HEK293 (cell line): ENCODE data around the gene KIAA1586.

Experiments
- CTCF ChIA-PET: fragments of 350-600 bp; formaldehyde crosslinking; extraction: SDS; loops from one replicate; lab custom pipeline; 2021; ENCODE audit warnings: antibody characterized with exemption; lab: Yijun Ruan, JAX
- POLR2A ChIA-PET: fragments of 300-600 bp; formaldehyde crosslinking; extraction: SDS; loops from one replicate; lab custom pipeline; 2020; ENCODE audit warnings: antibody characterized with exemption, inconsistent platforms; lab: Yijun Ruan, JAX
- H3K27ac ChIP-seq: fragments of 200-500 bp; sonication (Bioruptor generic); 2 replicates; pipeline ENCODE4 v1.5.1; 2014; ENCODE audit warnings: low read depth, low read length, control low read depth, inconsistent platforms; ENCODE audit errors: extremely low read depth
- H3K36me3 ChIP-seq, 2 experiments: fragments of 200-500 bp in 1 of 2; sonication (Bioruptor generic) in 1 of 2; 1 replicate in 1 of 2; 2 replicates in 1 of 2; pipeline ENCODE4 v1.5.1; 2014 to 2017; ENCODE audit warnings: inconsistent platforms in 2 of 2, low read length in 2 of 2; ENCODE audit not compliant: control insufficient read depth in 2 of 2, insufficient read depth in 1 of 2
- H3K4me1 ChIP-seq: fragments of 200-500 bp; sonication (Bioruptor generic); 2 replicates; pipeline ENCODE4 v1.5.1; 2014; ENCODE audit warnings: mild to moderate bottlenecking, low read length, inconsistent platforms; ENCODE audit not compliant: control insufficient read depth, insufficient read depth
- H3K4me3 ChIP-seq: 2 replicates; pipeline ENCODE4 v1.5.1; 2011; ENCODE audit warnings: low read depth, mild to moderate bottlenecking, control low read depth, low read length, moderate library complexity
- H3K9me3 ChIP-seq: fragments of 200-500 bp; sonication (Bioruptor generic); 2 replicates; pipeline ENCODE4 v1.5.1; 2014; ENCODE audit warnings: low read depth, low read length, inconsistent platforms; ENCODE audit not compliant: control insufficient read depth, insufficient read depth
- GLI4 ChIP-seq: fragments of 450-650 bp; formaldehyde crosslinking; IDR thresholded peaks from 2 replicates; pipeline ENCODE4 v1.5.1; 2016; ENCODE audit warnings: missing biosample characterization, missing genetic modification characterization
- KLF10 ChIP-seq: fragments of 450-650 bp; IDR thresholded peaks from 2 replicates; pipeline ENCODE4 v1.5.1; 2018; ENCODE audit warnings: missing biosample characterization, mild to moderate bottlenecking, missing genetic modification characterization
- KLF7 ChIP-seq: fragments of 450-650 bp; formaldehyde crosslinking; IDR thresholded peaks from 2 replicates; pipeline ENCODE4 v1.5.1; 2016; ENCODE audit warnings: missing biosample characterization, missing genetic modification characterization, borderline replicate concordance
- MYNN ChIP-seq: fragments of 450-650 bp; formaldehyde crosslinking; IDR thresholded peaks from 2 replicates; pipeline ENCODE4 v1.5.1; 2016; ENCODE audit warnings: missing biosample characterization, missing genetic modification characterization, borderline replicate concordance
- SCRT1 ChIP-seq: fragments of 450-650 bp; formaldehyde crosslinking; IDR thresholded peaks from 2 replicates; pipeline ENCODE4 v1.5.1; 2016; ENCODE audit warnings: missing biosample characterization, missing genetic modification characterization, borderline replicate concordance
- TRIM28 ChIP-seq: IDR thresholded peaks from 2 replicates; pipeline ENCODE4 v1.6.1; 2011; ENCODE audit warnings: low read length, control low read depth, borderline replicate concordance
- ZNF155 ChIP-seq: fragments of 450-650 bp; formaldehyde crosslinking; IDR thresholded peaks from 2 replicates; pipeline ENCODE4 v1.5.1; 2016; ENCODE audit warnings: missing biosample characterization, missing genetic modification characterization
- ZNF274 ChIP-seq, 2 experiments: fragments of 200-500 bp in 1 of 2; fragments of 450-650 bp in 1 of 2; sonication (Bioruptor generic) in 1 of 2; formaldehyde crosslinking in 1 of 2; IDR thresholded peaks; 2 replicates each; pipeline versions ENCODE4 v1.5.1 to v1.6.1; 2014 to 2016; ENCODE audit warnings: borderline replicate concordance in 1 of 2, inconsistent platforms in 1 of 2, low read length in 1 of 2, missing biosample characterization in 1 of 2, missing genetic modification characterization in 1 of 2
- ZNF302 ChIP-seq: fragments of 450-650 bp; formaldehyde crosslinking; IDR thresholded peaks from 2 replicates; pipeline ENCODE4 v1.5.1; 2016; ENCODE audit warnings: missing biosample characterization, missing genetic modification characterization, low read depth
- ZNF394 ChIP-seq: fragments of 450-650 bp; formaldehyde crosslinking; IDR thresholded peaks from 2 replicates; pipeline ENCODE4 v1.5.1; 2016; ENCODE audit warnings: missing biosample characterization, missing genetic modification characterization, mild to moderate bottlenecking, moderate library complexity, borderline replicate concordance
- ZNF48 ChIP-seq: fragments of 450-650 bp; formaldehyde crosslinking; IDR thresholded peaks from 2 replicates; pipeline ENCODE4 v1.5.1; 2016; ENCODE audit warnings: missing biosample characterization, missing genetic modification characterization
- ZNF521 ChIP-seq: fragments of 450-650 bp; formaldehyde crosslinking; IDR thresholded peaks from 2 replicates; pipeline ENCODE4 v1.5.1; 2017; ENCODE audit warnings: missing biosample characterization, mild to moderate bottlenecking, missing genetic modification characterization
- ZNF558 ChIP-seq: fragments of 450-650 bp; formaldehyde crosslinking; IDR thresholded peaks from 2 replicates; pipeline ENCODE4 v1.5.1; 2016; ENCODE audit warnings: missing biosample characterization, missing genetic modification characterization
- ZNF561 ChIP-seq: fragments of 450-650 bp; IDR thresholded peaks from 2 replicates; pipeline ENCODE4 v1.5.1; 2018; ENCODE audit warnings: missing biosample characterization, missing genetic modification characterization, borderline replicate concordance
- ZNF571 ChIP-seq: fragments of 450-650 bp; formaldehyde crosslinking; IDR thresholded peaks from 2 replicates; pipeline ENCODE4 v1.5.0; 2017; ENCODE audit warnings: missing biosample characterization, missing genetic modification characterization
- ZNF629 ChIP-seq: fragments of 450-650 bp; formaldehyde crosslinking; IDR thresholded peaks from 2 replicates; pipeline ENCODE4 v1.5.1; 2017; ENCODE audit warnings: missing biosample characterization, missing genetic modification characterization
- ZNF658 ChIP-seq: fragments of 450-650 bp; formaldehyde crosslinking; IDR thresholded peaks from 2 replicates; pipeline ENCODE4; 2016; ENCODE audit warnings: missing biosample characterization, missing genetic modification characterization
- ZNF660 ChIP-seq: fragments of 450-650 bp; IDR thresholded peaks from 2 replicates; pipeline ENCODE4 v1.5.1; 2018; ENCODE audit warnings: missing biosample characterization, mild to moderate bottlenecking, missing genetic modification characterization
- ZNF664 ChIP-seq: fragments of 450-650 bp; formaldehyde crosslinking; IDR thresholded peaks from 2 replicates; pipeline ENCODE4 v1.5.1; 2016; ENCODE audit warnings: missing biosample characterization, missing genetic modification characterization
- ZNF76 ChIP-seq: fragments of 450-650 bp; formaldehyde crosslinking; IDR thresholded peaks from 2 replicates; pipeline ENCODE4; 2016; ENCODE audit warnings: low read depth, missing biosample characterization, missing genetic modification characterization, borderline replicate concordance
- TF ChIP-seq, protein P1 (sequence below): fragments of 450-650 bp; IDR thresholded peaks from 2 replicates; pipeline ENCODE4 v1.5.1; 2018; ENCODE audit warnings: missing biosample characterization, mild to moderate bottlenecking, missing genetic modification characterization
- TF ChIP-seq, protein P2 (sequence below): fragments of 450-650 bp; formaldehyde crosslinking; IDR thresholded peaks from 2 replicates; pipeline ENCODE4 v1.5.1; 2016; ENCODE audit warnings: missing biosample characterization, missing genetic modification characterization
- TF ChIP-seq, protein P3 (sequence below): fragments of 450-650 bp; formaldehyde crosslinking; IDR thresholded peaks from 2 replicates; pipeline ENCODE4 v1.5.1; 2017; ENCODE audit warnings: missing biosample characterization, mild to moderate bottlenecking, missing genetic modification characterization, moderate library complexity

The KIAA1586 gene

DNA sequence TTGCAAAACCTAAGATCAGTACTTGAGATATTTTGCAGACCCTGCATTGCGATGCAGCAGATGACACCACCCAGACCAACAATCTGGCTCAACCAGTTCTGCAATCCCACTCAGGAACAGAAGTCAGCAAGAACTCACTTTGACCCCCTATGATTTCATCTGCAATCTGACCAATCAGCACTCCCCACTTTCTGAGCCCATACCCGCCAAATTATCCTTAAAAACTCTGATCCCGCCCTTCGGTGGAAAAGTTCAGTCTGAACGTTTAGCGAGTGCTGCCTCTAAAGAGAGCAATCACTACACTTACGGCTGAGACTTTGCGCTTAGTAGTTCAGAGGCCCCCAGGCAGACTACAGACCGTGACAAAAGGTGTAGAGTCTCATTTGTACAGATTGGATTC, 17.3 kb upstream of the KIAA1586 start (continued):
- no peak for TF ChIP-seq KLF7 (tag by site-specific recombination)
- no peak for TF ChIP-seq KLF10 (tag by site-specific recombination)
- no peak for TF ChIP-seq ZNF521 (tag by site-specific recombination)
- TF ChIP-seq SCRT1, result no peak
- TF ChIP-seq MYNN (tag by site-specific recombination), result no peak
- TF ChIP-seq TRIM28, result no peak
- no peak for TF ChIP-seq ZNF155
- no peak for TF ChIP-seq ZNF48 (tag by site-specific recombination)

DNA sequence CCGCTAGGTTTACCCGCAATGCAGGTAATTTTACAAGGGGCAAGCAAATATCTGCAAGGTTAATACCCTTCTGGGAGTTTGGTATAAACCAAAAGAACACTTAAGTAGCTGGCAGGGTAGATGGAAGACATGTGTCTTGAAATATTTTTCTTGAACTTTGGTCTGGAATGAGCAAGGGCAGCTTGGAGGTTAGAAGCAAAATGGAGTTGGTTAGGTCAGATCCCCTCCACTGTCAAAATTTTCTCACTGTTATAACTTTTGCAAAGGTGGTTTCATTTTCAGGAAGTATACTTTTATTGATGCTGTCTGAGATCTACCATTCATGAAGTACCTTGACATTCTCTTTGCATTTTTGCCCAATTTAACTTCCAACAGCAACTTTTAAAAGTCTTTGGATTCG, 13.3 kb upstream of the KIAA1586 start:
- H3K36me3 ChIP-seq, result no peaks in the 10 kb centered on the region
- H3K27ac ChIP-seq, result no peak overlapping the region
- H3K4me1 ChIP-seq, result 0 out of 2 replicates have a peak, but pooled peaks cover 3% of the 10 kb centered on the region
- CTCF ChIA-PET, result no interaction called here
- no peak for TF ChIP-seq ZNF561 (tag by site-specific recombination)
- no peak for TF ChIP-seq ZNF658 (tag by site-specific recombination)
- TF ChIP-seq, protein P1, sequence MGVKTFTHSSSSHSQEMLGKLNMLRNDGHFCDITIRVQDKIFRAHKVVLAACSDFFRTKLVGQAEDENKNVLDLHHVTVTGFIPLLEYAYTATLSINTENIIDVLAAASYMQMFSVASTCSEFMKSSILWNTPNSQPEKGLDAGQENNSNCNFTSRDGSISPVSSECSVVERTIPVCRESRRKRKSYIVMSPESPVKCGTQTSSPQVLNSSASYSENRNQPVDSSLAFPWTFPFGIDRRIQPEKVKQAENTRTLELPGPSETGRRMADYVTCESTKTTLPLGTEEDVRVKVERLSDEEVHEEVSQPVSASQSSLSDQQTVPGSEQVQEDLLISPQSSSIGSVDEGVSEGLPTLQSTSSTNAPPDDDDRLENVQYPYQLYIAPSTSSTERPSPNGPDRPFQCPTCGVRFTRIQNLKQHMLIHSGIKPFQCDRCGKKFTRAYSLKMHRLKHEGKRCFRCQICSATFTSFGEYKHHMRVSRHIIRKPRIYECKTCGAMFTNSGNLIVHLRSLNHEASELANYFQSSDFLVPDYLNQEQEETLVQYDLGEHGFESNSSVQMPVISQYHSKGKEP (tag by site-specific recombination), result no peak
- no peak for TF ChIP-seq ZNF302 (tag by site-specific recombination)
- TF ChIP-seq ZNF394 (tag by site-specific recombination), result no peak
- TF ChIP-seq, all 188 proteins: peak for 0
- no peak overlapping the region for H3K4me3 ChIP-seq
- POLR2A ChIA-PET, result no interaction called here
- no peaks in the 10 kb centered on the region for H3K9me3 ChIP-seq

DNA sequence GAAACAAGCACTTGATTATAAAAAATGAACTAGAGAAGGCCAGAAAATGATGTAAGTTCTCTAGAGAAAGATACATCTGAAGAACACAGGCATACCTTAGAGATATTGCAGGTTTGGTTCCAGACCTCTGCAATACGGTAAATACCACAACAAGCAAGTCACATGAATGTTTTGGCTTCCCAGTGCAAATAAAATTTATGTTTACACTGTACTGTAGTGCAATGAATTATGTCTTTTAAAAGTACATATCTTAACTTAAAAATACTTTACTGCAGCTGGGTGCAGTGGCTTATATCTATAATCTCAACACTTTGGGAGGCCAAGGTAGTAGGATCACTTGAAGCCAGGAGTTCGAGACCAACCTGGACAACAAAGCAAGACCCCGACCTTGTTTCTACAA, 10.9 kb upstream of the KIAA1586 start:
- H3K4me3 ChIP-seq, result no peak overlapping the region
- CTCF ChIA-PET, result interaction anchor here (0.6 to 1.4 kb wide), 3 partner anchors 14 to 89 kb away, joined by 3 to 7 read pairs (median 3); no protein-coding TSS in a partner anchor
- no peaks in the 10 kb centered on the region for H3K36me3 ChIP-seq
- H3K4me1 ChIP-seq, result 0 out of 2 replicates have a peak, but pooled peaks cover 3% of the 10 kb centered on the region
- no peaks in the 10 kb centered on the region for H3K9me3 ChIP-seq
- TF ChIP-seq GLI4 (tag by site-specific recombination) (no peak), ZNF76 (no peak), ZNF558 (tag by site-specific recombination) (no peak), ZNF664 (tag by site-specific recombination) (no peak), ZNF274 (IDR thresholded peaks at IDR 0.05; ENCODE audit: low read length) (no peak), ZNF274 (tag by site-specific recombination; IDR thresholded peaks at IDR 0.05; ENCODE audit: borderline replicate concordance) (no peak), KLF7 (tag by site-specific recombination) (no peak), ZNF629 (tag by site-specific recombination) (no peak), ZNF571 (no peak), ZNF660 (tag by site-specific recombination) (no peak)
- TF ChIP-seq, protein P2, sequence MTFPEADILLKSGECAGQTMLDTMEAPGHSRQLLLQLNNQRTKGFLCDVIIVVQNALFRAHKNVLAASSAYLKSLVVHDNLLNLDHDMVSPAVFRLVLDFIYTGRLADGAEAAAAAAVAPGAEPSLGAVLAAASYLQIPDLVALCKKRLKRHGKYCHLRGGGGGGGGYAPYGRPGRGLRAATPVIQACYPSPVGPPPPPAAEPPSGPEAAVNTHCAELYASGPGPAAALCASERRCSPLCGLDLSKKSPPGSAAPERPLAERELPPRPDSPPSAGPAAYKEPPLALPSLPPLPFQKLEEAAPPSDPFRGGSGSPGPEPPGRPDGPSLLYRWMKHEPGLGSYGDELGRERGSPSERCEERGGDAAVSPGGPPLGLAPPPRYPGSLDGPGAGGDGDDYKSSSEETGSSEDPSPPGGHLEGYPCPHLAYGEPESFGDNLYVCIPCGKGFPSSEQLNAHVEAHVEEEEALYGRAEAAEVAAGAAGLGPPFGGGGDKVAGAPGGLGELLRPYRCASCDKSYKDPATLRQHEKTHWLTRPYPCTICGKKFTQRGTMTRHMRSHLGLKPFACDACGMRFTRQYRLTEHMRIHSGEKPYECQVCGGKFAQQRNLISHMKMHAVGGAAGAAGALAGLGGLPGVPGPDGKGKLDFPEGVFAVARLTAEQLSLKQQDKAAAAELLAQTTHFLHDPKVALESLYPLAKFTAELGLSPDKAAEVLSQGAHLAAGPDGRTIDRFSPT (tag by site-specific recombination), result no peak
- TF ChIP-seq, protein P3, sequence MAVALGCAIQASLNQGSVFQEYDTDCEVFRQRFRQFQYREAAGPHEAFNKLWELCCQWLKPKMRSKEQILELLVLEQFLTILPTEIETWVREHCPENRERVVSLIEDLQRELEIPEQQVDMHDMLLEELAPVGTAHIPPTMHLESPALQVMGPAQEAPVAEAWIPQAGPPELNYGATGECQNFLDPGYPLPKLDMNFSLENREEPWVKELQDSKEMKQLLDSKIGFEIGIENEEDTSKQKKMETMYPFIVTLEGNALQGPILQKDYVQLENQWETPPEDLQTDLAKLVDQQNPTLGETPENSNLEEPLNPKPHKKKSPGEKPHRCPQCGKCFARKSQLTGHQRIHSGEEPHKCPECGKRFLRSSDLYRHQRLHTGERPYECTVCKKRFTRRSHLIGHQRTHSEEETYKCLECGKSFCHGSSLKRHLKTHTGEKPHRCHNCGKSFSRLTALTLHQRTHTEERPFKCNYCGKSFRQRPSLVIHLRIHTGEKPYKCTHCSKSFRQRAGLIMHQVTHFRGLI (tag by site-specific recombination), result no peak
- TF ChIP-seq, all 188 proteins: peak for 0
- no peak overlapping the region for H3K27ac ChIP-seq
- POLR2A ChIA-PET, result no interaction called here
